ENCODE results near the gene MRO.

- TF ChIP-seq CTCF (IDR thresholded peaks at IDR 0.05 in 4 of 5, conservative IDR thresholded peaks at IDR 0.05 in 1 of 5), result no peak
- no peak for TF ChIP-seq POLR2A (IDR thresholded peaks at IDR 0.05)
These were observed 3.2 kb downstream of the MRO start for GRCh38 chr18:50816419-50817166.
